Measurements from ENCODE around the gene THSD4. TPM values are rescaled to one million over a fixed set of nuclear protein-coding genes. Genes with fewer than 3 reads are reported as not detected.

The THSD4 gene
- polyA plus RNA-seq, 1 donor (not counting 4 experiments of a cell fraction or from before 2014, with no cell fraction given): 24.5 TPM

GRCh38 chr15:71611553-71612396 lies 496.5 kb downstream of the THSD4 start:
- H3K79me2 ChIP-seq (ENCODE audit: control insufficient read depth, insufficient read depth, low read length): no peaks in the 10 kb centered on the region
- no peak for FAIRE-seq
- dilution Hi-C loops (cut with MboI; ENCODE audit: extremely low pct_ligation_motif_present, low sequenced_read_pairs): no loop called here

GRCh38 chr15:71612397-71612722 lies 497.1 kb downstream of the THSD4 start:
- Histone ChIP-seq H4K20me1 (ENCODE audit: control insufficient read depth, extremely low read depth, insufficient read depth, low read length) (no peaks in the 10 kb centered on the region), H3K4me2 (ENCODE audit: control insufficient read depth, extremely low read depth, insufficient read depth, low read depth, low read length) (no peak overlapping the region), H3K9me1 (ENCODE audit: control insufficient read depth, extremely low read depth, insufficient read depth, low read length) (no peaks in the 10 kb centered on the region), H3K79me2 (ENCODE audit: control insufficient read depth, insufficient read depth, low read length) (no peaks in the 10 kb centered on the region), H3K27me3 (ENCODE audit: control insufficient read depth, extremely low read depth, insufficient read depth, low read length) (no peaks in the 10 kb centered on the region), H3K4me1 (ENCODE audit: control insufficient read depth, extremely low read depth, insufficient read depth, low read length) (peaks cover 17% of the 10 kb centered on the region), H3K36me3 (ENCODE audit: control insufficient read depth in 2 of 2, extremely low read depth in 1 of 2, insufficient read depth in 2 of 2, low read length in 2 of 2) (peaks cover 0 to 2% of the 10 kb centered on the region in 2 experiments), H3K27ac (ENCODE audit: control insufficient read depth, insufficient read depth, low read length) (no peak overlapping the region), H3K9ac (ENCODE audit: control insufficient read depth, extremely low read depth, insufficient read depth, low read length) (no peak overlapping the region), H2AFZ (ENCODE audit: control insufficient read depth, low read length) (no peak overlapping the region), H3K4me3 (ENCODE audit: control insufficient read depth in 2 of 3, extremely low read depth in 1 of 3, insufficient read depth in 2 of 3, low read depth in 1 of 3, low read length in 3 of 3) (no peak overlapping the region), H3K9me3 (ENCODE audit: control insufficient read depth, low read depth, low read length) (no peaks in the 10 kb centered on the region)
- FAIRE-seq: no peak
- TF ChIP-seq EZH2 (IDR thresholded peaks at IDR 0.05; ENCODE audit: low read length): no peak
- TF ChIP-seq, protein P1, sequence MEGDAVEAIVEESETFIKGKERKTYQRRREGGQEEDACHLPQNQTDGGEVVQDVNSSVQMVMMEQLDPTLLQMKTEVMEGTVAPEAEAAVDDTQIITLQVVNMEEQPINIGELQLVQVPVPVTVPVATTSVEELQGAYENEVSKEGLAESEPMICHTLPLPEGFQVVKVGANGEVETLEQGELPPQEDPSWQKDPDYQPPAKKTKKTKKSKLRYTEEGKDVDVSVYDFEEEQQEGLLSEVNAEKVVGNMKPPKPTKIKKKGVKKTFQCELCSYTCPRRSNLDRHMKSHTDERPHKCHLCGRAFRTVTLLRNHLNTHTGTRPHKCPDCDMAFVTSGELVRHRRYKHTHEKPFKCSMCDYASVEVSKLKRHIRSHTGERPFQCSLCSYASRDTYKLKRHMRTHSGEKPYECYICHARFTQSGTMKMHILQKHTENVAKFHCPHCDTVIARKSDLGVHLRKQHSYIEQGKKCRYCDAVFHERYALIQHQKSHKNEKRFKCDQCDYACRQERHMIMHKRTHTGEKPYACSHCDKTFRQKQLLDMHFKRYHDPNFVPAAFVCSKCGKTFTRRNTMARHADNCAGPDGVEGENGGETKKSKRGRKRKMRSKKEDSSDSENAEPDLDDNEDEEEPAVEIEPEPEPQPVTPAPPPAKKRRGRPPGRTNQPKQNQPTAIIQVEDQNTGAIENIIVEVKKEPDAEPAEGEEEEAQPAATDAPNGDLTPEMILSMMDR (optimal IDR thresholded peaks at IDR 0.05 in 1 of 3, IDR thresholded peaks at IDR 0.05 in 1 of 3, conservative IDR thresholded peaks at IDR 0.05 in 1 of 3; ENCODE audit: extremely low read depth in 1 of 3, insufficient read depth in 2 of 3, low read length in 3 of 3): no peak
- dilution Hi-C loops (cut with MboI; ENCODE audit: extremely low pct_ligation_motif_present, low sequenced_read_pairs): no loop called here
- no peak for DNase-seq (ENCODE audit: low read depth, low spot score)

More at GRCh38 chr15:71611553-71612396, 496.5 kb downstream of the THSD4 start:
- Histone ChIP-seq H3K9ac (ENCODE audit: control insufficient read depth, extremely low read depth, insufficient read depth, low read length) (no peak overlapping the region), H2AFZ (ENCODE audit: control insufficient read depth, low read length) (no peak overlapping the region), H3K4me1 (ENCODE audit: control insufficient read depth, extremely low read depth, insufficient read depth, low read length) (peaks cover 17% of the 10 kb centered on the region), H3K27ac (ENCODE audit: control insufficient read depth, insufficient read depth, low read length) (no peak overlapping the region), H4K20me1 (ENCODE audit: control insufficient read depth, extremely low read depth, insufficient read depth, low read length) (no peaks in the 10 kb centered on the region), H3K9me3 (ENCODE audit: control insufficient read depth, low read depth, low read length) (no peaks in the 10 kb centered on the region), H3K4me3 (ENCODE audit: control insufficient read depth in 2 of 3, extremely low read depth in 1 of 3, insufficient read depth in 2 of 3, low read depth in 1 of 3, low read length in 3 of 3) (no peak overlapping the region), H3K36me3 (ENCODE audit: control insufficient read depth in 2 of 2, extremely low read depth in 1 of 2, insufficient read depth in 2 of 2, low read length in 2 of 2) (peaks cover 4 to 5% of the 10 kb centered on the region in 2 experiments), H3K4me2 (ENCODE audit: control insufficient read depth, extremely low read depth, insufficient read depth, low read depth, low read length) (no peak overlapping the region), H3K27me3 (ENCODE audit: control insufficient read depth, extremely low read depth, insufficient read depth, low read length) (no peaks in the 10 kb centered on the region), H3K9me1 (ENCODE audit: control insufficient read depth, extremely low read depth, insufficient read depth, low read length) (no peaks in the 10 kb centered on the region)
- DNase-seq (ENCODE audit: low read depth, low spot score): no peak
- no peak for TF ChIP-seq EZH2 (IDR thresholded peaks at IDR 0.05; ENCODE audit: low read length)
- TF ChIP-seq, protein P1 (optimal IDR thresholded peaks at IDR 0.05 in 1 of 3, IDR thresholded peaks at IDR 0.05 in 1 of 3, conservative IDR thresholded peaks at IDR 0.05 in 1 of 3; ENCODE audit: extremely low read depth in 1 of 3, insufficient read depth in 2 of 3, low read length in 3 of 3): no peak
